ENCODE results near the gene LOXHD1.

Gene LOXHD1

DNA sequence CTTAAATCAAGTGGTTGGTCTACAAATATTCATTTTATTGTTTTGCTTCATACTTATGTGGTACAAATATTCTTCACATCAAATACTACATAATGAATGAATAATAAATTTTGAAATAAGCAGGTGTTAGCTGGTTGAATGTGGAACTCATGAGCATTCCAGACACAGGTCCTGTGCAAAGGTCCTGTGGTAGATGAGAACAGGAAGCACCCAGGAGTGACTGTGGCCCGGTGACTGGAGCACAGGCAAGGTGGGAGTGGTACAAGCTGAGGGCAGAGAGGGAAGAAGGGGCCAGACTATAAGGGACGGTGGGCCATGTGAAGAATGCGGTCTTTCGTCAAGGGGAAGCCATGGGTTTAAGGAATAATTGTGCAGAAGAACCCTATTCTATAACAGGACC, 26.2 kb upstream of the LOXHD1 start:
- TF ChIP-seq, protein P1, sequence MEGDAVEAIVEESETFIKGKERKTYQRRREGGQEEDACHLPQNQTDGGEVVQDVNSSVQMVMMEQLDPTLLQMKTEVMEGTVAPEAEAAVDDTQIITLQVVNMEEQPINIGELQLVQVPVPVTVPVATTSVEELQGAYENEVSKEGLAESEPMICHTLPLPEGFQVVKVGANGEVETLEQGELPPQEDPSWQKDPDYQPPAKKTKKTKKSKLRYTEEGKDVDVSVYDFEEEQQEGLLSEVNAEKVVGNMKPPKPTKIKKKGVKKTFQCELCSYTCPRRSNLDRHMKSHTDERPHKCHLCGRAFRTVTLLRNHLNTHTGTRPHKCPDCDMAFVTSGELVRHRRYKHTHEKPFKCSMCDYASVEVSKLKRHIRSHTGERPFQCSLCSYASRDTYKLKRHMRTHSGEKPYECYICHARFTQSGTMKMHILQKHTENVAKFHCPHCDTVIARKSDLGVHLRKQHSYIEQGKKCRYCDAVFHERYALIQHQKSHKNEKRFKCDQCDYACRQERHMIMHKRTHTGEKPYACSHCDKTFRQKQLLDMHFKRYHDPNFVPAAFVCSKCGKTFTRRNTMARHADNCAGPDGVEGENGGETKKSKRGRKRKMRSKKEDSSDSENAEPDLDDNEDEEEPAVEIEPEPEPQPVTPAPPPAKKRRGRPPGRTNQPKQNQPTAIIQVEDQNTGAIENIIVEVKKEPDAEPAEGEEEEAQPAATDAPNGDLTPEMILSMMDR (IDR thresholded peaks at IDR 0.05; ENCODE audit: insufficient read depth, low read length, missing control alignments) = no peak
- CTCF ChIA-PET = no interaction called here
- no peak overlapping the region for H3K4me3 ChIP-seq (ENCODE audit: low read depth, low read length)
- DNase-seq (ENCODE audit: low read depth, low spot score) = no peak
- POLR2A ChIA-PET = no interaction called here

DNA sequence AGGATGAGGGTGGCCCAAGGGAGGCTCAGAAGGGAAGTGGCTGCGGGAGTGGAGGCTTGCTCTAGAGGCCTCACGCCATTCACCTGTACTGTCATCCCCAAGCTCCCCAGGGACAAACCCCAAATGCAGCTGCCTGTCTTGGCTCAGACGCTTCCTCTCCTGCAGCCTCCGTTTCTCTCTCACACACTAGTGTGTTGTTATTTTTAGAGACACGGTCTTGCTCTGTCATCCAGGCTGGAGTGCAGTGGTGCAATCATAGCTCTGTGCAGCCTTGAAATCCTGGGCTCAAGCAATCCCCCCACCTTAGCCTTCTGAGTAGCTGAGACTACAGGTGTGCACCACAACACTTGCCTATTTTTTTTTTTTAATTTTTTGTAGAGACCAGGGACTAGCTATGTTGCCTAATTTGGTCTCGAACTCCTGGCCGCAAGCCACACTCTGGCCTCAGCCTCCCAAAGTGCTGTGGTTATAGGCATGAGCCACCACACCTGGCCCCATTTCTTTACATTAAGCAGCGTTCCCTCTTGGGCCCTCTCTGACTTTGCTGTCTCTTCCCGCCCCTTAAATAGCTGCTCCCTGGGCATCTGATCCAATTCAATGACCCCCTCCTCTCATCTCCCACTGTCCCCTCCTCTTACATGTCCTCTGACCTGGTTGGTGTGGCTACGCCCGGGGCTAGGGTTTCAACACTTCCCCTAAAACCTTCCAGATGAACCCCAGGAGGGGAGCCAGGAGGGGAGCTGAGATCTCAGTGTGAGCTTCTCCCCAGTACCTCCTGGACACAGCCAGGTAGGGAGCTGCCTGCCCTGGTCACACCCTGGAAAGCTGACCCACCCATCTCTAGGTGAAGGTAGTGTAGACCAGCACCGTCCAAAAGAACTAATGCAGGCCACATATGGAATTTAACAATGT, 24.0 kb upstream of the LOXHD1 start:
- CTCF ChIA-PET = no interaction called here
- POLR2A ChIA-PET = no interaction called here
- no peak overlapping the region for H3K4me3 ChIP-seq (ENCODE audit: low read depth, low read length)
- TF ChIP-seq, protein P1 (IDR thresholded peaks at IDR 0.05; ENCODE audit: insufficient read depth, low read length, missing control alignments) = no peak
- DNase-seq (ENCODE audit: low read depth, low spot score) = no peak

DNA sequence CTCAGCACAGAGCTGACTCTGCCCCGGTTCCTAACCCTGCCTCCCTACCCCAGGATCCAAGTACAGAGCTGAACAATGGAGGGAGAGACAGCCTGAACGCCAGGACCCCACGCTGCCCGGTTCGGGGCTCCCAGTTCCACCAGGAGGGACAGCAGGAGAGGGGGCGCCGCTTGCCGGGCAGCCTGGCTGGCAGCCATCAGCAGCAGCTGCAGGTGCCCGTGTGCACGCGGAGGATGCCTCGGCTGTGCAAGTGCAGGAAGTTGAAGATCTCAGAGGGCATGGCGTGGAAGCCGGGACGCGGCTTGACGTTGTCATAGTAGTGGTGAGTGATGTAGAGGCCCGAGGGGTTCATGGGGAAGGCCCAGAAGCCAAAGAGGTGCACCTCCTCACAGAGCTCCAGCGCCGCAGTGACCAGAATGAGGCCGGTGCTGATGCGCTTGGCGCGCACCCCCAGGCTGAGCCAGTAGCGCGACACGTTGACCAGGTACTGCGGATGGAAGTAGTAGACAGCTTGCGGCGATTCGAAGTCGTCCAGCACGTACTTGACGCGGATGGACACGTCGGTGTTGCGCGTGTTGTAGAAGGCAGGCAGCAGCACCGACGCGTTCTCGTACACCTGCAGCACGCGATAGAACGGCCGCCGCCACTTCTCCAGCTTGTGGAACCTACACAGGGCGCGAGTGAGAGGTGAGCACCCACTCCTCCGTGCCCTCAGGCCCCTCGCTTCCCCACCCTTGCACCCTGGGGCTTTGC, 23.0 kb upstream of the LOXHD1 start:
- TF ChIP-seq, protein P1 (IDR thresholded peaks at IDR 0.05; ENCODE audit: insufficient read depth, low read length, missing control alignments) = no peak
- CTCF ChIA-PET = no interaction called here

DNA sequence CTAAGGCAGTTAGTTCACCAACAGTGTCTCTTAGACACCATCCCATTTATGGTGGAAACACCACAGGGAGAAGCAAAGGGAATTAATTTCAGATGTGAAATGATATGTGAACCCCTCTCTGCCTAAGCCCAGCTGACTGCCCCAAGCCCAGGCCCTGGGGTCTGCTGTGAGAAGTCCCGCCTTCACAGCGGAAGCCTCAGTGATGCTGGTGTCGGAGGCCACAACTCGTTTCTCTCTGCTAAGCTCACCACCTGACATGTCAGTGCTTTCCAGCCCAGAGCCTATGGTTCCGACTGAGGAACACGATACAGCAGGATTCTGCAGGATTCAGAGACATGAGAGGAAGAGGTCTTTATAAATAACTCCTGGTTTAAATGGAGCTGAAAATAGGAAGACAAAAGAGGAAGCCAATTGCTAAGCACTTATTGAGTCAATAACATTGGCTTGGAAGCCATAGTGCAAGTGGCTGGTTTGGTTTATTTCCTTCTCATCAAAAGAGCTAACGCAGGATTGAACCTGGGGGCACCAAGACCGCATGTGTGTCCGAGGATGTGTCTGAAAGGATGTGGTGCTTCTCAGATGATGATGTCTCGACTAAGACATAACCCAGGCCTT, 21.9 kb upstream of the LOXHD1 start:
- TF ChIP-seq, protein P1 (IDR thresholded peaks at IDR 0.05; ENCODE audit: insufficient read depth, low read length, missing control alignments) = no peak
- CTCF ChIA-PET = no interaction called here
- H3K4me3 ChIP-seq (ENCODE audit: low read depth, low read length) = no peak overlapping the region
- no peak for DNase-seq (ENCODE audit: low read depth, low spot score)
- POLR2A ChIA-PET = no interaction called here

More for the DNA sequence above, 23.0 kb upstream of the LOXHD1 start:
- no peak overlapping the region for H3K4me3 ChIP-seq (ENCODE audit: low read depth, low read length)
- DNase-seq (ENCODE audit: low read depth, low spot score) = no peak
- POLR2A ChIA-PET = no interaction called here

DNA sequence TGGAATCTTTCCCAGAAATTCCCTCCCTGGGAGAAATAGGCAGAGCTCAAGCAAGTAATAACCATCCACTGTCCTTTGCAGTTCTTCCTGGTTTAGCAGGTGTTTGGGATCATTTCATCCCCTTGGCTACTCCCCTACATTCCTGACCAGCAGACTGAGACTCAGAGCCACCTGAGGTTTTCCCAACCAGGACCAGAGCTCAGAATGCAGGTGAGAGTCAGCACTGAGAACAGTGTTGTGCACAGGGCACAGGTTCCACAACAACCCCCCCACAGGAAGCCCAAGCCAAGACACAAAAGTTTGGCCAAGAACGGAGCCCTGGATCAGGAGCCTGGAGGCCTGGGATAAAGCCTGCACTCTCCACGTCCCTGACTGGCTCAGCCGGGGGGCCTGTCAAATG, 21.0 kb upstream of the LOXHD1 start:
- H3K4me3 ChIP-seq (ENCODE audit: low read depth, low read length) = no peak overlapping the region
- POLR2A ChIA-PET = no interaction called here
- no peak for DNase-seq (ENCODE audit: low read depth, low spot score)
- CTCF ChIA-PET = interaction anchor here (1.2 kb wide), 1 partner anchor 21 kb away, joined by 4 read pairs; the partner anchor contains the start of gene LOXHD1
- TF ChIP-seq, protein P1 (IDR thresholded peaks at IDR 0.05; ENCODE audit: insufficient read depth, low read length, missing control alignments) = no peak

DNA sequence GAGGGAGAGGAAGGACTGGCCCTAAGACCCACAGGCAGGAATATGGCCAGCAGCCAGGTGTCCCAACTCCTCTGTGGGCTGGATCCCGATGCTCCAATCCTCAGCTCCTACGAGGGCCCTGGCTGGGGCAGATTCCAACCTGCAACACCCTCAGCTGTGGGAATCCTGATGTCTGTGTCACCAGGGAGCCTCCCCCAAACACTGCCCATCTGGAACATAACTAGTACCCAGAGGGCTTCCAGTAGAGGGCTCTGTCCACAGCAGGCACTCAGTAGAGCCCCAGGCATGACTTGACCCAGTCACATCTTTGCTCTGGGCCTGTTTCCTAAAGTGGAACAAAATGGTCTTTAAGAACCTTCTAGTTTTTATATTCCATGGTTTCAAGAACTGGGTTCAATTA, 20.6 kb upstream of the LOXHD1 start:
- POLR2A ChIA-PET = interaction anchor here (0.5 kb wide), 1 partner anchor 19 kb away, joined by 3 read pairs; no protein-coding TSS in a partner anchor
- no peak for DNase-seq (ENCODE audit: low read depth, low spot score)
- TF ChIP-seq, protein P1 (IDR thresholded peaks at IDR 0.05; ENCODE audit: insufficient read depth, low read length, missing control alignments) = no peak
- CTCF ChIA-PET = interaction anchor here (1.2 kb wide), 1 partner anchor 20 kb away, joined by 4 read pairs; the partner anchor contains the start of gene LOXHD1
- H3K4me3 ChIP-seq (ENCODE audit: low read depth, low read length) = no peak overlapping the region
